WTC11 (cell line): ENCODE data around the gene SUPT4H1. TPM values are rescaled to one million over a fixed set of nuclear protein-coding genes. Genes with fewer than 3 reads are reported as not detected.

Experiments
- ATAC-seq: fragments of 200-7000 bp; cut with Tn5 transposase; 2 replicates; pipeline ENCODE4 v1.10.0; 2021; ENCODE audit warnings: mild to moderate bottlenecking, moderate library complexity
- CTCF ChIA-PET: fragments of 300-600 bp; sonication (Branson Sonifier 250); formaldehyde crosslinking; loops from one replicate; lab custom pipeline; 2021; ENCODE audit warnings: antibody characterized with exemption; lab: Charles Lee
- POLR2A ChIA-PET: fragments of 350-600 bp; sonication (Branson Sonifier 250); formaldehyde crosslinking; loops from one replicate; lab custom pipeline; 2021; ENCODE audit warnings: antibody characterized with exemption; lab: Charles Lee
- DNase-seq: peaks from one replicate; pipeline ENCODE4 v3.0.0; 2021; ENCODE audit warnings: low spot score
- H3K27ac Mint-ChIP-seq: 2 replicates; pipeline ENCODE4 v1.8.0; 2021; ENCODE audit warnings: mixed read lengths
- H3K27me3 Mint-ChIP-seq: 2 replicates; pipeline ENCODE4 v1.8.0; 2021; ENCODE audit warnings: low read depth, mild to moderate bottlenecking, moderate library complexity, mixed read lengths
- H3K36me3 Mint-ChIP-seq: 2 replicates; pipeline ENCODE4 v1.8.0; 2021; ENCODE audit warnings: mixed read lengths
- H3K4me1 Mint-ChIP-seq: 2 replicates; pipeline ENCODE4 v1.8.0; 2022; ENCODE audit warnings: mixed read lengths
- H3K4me3 Mint-ChIP-seq: 2 replicates; pipeline ENCODE4 v1.8.0; 2021; ENCODE audit warnings: mild to moderate bottlenecking, moderate library complexity, mixed read lengths
- H3K9me3 Mint-ChIP-seq: 2 replicates; pipeline ENCODE4 v1.8.0; 2021; ENCODE audit warnings: mixed read lengths
- ELF4 ChIP-seq: sonication (generic); formaldehyde crosslinking; IDR thresholded peaks from 2 replicates; pipeline ENCODE4 v1.8.1; 2022; ENCODE audit warnings: low read depth, mild to moderate bottlenecking, moderate library complexity, missing genetic modification reagents
- ESRRA ChIP-seq: sonication (generic); formaldehyde crosslinking; IDR thresholded peaks from 2 replicates; pipeline ENCODE4 v1.8.1; 2022; ENCODE audit warnings: mild to moderate bottlenecking, missing genetic modification reagents, borderline replicate concordance
- FOXP1 ChIP-seq: sonication (generic); formaldehyde crosslinking; IDR thresholded peaks from 2 replicates; pipeline ENCODE4 v1.8.0; 2022; ENCODE audit warnings: missing genetic modification reagents, mild to moderate bottlenecking, moderate library complexity, borderline replicate concordance
- JAZF1 ChIP-seq: fragments of 250-450 bp; sonication (Bioruptor Pico); IDR thresholded peaks from 2 replicates; pipeline ENCODE4 v1.9.0; 2021; ENCODE audit warnings: moderate library complexity, mild to moderate bottlenecking, inconsistent platforms
- JUN ChIP-seq: sonication (generic); formaldehyde crosslinking; IDR thresholded peaks from 2 replicates; pipeline ENCODE4 v1.8.0; 2023; ENCODE audit warnings: mild to moderate bottlenecking, missing genetic modification reagents
- MYBL2 ChIP-seq: sonication (generic); formaldehyde crosslinking; IDR thresholded peaks from 2 replicates; pipeline ENCODE4 v1.8.1; 2023; ENCODE audit warnings: mild to moderate bottlenecking, moderate library complexity, missing genetic modification reagents
- NFE2L1 ChIP-seq: sonication (generic); formaldehyde crosslinking; IDR thresholded peaks from 2 replicates; pipeline ENCODE4 v1.8.1; 2023; ENCODE audit warnings: missing genetic modification reagents
- NR3C1 ChIP-seq: sonication (generic); formaldehyde crosslinking; conservative IDR thresholded peaks from 2 replicates; pipeline ENCODE4 v1.8.1; 2023; ENCODE audit warnings: low read depth, mild to moderate bottlenecking, missing genetic modification reagents
- PRRX2 ChIP-seq: fragments of 250-450 bp; sonication (Bioruptor Pico); IDR thresholded peaks from 2 replicates; pipeline ENCODE4 v1.8.0; 2021; ENCODE audit warnings: mild to moderate bottlenecking
- RORB ChIP-seq: fragments of 250-450 bp; sonication (Bioruptor Pico); IDR thresholded peaks from 2 replicates; pipeline ENCODE4 v1.9.0; 2021; ENCODE audit warnings: mild to moderate bottlenecking
- ZNF219 ChIP-seq: sonication (generic); formaldehyde crosslinking; IDR thresholded peaks from 2 replicates; pipeline ENCODE4 v1.8.0; 2023; ENCODE audit warnings: missing genetic modification reagents, mild to moderate bottlenecking, borderline replicate concordance
- total RNA-seq: library from RNA; stranded (reverse); gene quantifications from 3 replicates; pipeline ENCODE4 v1.2.3, GENCODE V29; 2021
- TF ChIP-seq, protein P1 (sequence below): sonication (generic); formaldehyde crosslinking; IDR thresholded peaks from 2 replicates; pipeline ENCODE4 v1.8.1; 2022; ENCODE audit warnings: mild to moderate bottlenecking, moderate library complexity, missing genetic modification reagents
- TF ChIP-seq, protein P2 (sequence below): sonication (generic); formaldehyde crosslinking; IDR thresholded peaks from 2 replicates; pipeline ENCODE4 v1.8.1; 2022; ENCODE audit warnings: low read depth, missing genetic modification reagents, borderline replicate concordance
- TF ChIP-seq, protein P3 (sequence below): sonication (generic); formaldehyde crosslinking; conservative IDR thresholded peaks from 2 replicates; pipeline ENCODE4 v1.8.1; 2022; ENCODE audit warnings: mild to moderate bottlenecking, missing genetic modification reagents
- TF ChIP-seq, protein P4 (sequence below): fragments of 250-450 bp; sonication (Bioruptor Pico); IDR thresholded peaks from 2 replicates; pipeline ENCODE4 v1.8.0; 2021; ENCODE audit warnings: mild to moderate bottlenecking
- TF ChIP-seq, protein P5 (sequence below): sonication (generic); formaldehyde crosslinking; IDR thresholded peaks from 2 replicates; pipeline ENCODE4 v1.8.1; 2023; ENCODE audit warnings: mild to moderate bottlenecking, missing genetic modification reagents
- TF ChIP-seq, protein P6 (sequence below): sonication (generic); formaldehyde crosslinking; IDR thresholded peaks from 2 replicates; pipeline ENCODE4 v1.8.1; 2023; ENCODE audit warnings: mild to moderate bottlenecking, missing genetic modification reagents, borderline replicate concordance
- TF ChIP-seq, protein P7 (sequence below): sonication (generic); formaldehyde crosslinking; IDR thresholded peaks from 2 replicates; pipeline ENCODE4 v1.8.0; 2022; ENCODE audit warnings: missing genetic modification reagents
- TF ChIP-seq, protein P8 (sequence below): fragments of 250-450 bp; sonication (Bioruptor Pico); IDR thresholded peaks from 2 replicates; pipeline ENCODE4 v2.1.2; 2022; ENCODE audit warnings: mild to moderate bottlenecking, moderate library complexity

SUPT4H1 gene
- total RNA-seq, 1 experiment from 2014 or later = 85.5 TPM

DNA sequence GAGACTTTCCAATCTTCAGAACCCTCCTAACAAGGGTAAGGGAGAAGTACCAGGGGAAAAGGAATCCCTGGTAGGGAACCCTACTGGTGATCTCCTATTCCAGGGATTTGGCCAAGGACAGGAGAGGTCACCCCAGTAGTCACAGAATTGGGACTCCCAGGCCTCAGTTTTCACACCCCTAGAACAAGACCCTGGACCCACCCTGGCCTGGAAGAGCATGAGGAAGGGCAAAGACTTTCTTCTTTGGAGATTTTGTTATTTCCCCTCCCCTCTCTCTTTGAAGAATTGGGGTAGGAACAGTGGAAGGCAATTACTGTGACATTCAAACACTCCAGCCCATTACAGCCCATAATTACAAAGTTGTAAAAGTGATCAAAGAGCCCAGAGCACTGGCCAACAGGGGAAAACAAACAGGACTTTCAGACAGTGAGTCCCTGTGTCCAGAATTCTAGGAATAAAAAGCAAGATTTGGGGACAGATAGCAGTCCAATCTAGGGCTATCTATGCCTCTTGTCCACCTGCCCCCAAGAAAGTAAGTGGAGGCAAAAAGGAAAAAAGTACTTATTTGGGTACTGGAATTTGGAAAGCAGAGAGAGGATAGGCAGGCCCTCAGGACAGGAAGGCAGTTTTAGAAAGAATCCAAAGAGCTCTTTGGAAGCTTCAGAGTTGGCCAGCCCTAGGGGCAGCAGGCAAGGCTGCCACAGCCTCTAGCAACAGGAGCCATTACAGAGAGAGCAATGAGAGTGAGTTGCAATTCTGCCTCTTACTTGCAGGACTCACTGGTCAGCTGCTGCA lies 13.4 kb upstream of the SUPT4H1 start:
- 0 out of 2 replicates have a peak, but pooled peaks cover 3% of the 10 kb centered on the region for H3K27me3 Mint-ChIP-seq
- no peaks in the 10 kb centered on the region for H3K9me3 Mint-ChIP-seq
- no peak overlapping the region for H3K4me3 Mint-ChIP-seq
- H3K27ac Mint-ChIP-seq = no peak overlapping the region
- ChIA-PET POLR2A (no interaction called here), CTCF (interaction anchor here (1.2 to 1.7 kb wide), 4 partner anchors 13 to 165 kb away, joined by 3 to 7 read pairs (median 4); partner anchors contain the start of genes RNF43 and SUPT4H1)
- no peak for ATAC-seq
- TF ChIP-seq, protein P1, sequence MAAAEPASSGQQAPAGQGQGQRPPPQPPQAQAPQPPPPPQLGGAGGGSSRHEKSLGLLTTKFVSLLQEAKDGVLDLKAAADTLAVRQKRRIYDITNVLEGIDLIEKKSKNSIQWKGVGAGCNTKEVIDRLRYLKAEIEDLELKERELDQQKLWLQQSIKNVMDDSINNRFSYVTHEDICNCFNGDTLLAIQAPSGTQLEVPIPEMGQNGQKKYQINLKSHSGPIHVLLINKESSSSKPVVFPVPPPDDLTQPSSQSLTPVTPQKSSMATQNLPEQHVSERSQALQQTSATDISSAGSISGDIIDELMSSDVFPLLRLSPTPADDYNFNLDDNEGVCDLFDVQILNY = no peak
- TF ChIP-seq, protein P2, sequence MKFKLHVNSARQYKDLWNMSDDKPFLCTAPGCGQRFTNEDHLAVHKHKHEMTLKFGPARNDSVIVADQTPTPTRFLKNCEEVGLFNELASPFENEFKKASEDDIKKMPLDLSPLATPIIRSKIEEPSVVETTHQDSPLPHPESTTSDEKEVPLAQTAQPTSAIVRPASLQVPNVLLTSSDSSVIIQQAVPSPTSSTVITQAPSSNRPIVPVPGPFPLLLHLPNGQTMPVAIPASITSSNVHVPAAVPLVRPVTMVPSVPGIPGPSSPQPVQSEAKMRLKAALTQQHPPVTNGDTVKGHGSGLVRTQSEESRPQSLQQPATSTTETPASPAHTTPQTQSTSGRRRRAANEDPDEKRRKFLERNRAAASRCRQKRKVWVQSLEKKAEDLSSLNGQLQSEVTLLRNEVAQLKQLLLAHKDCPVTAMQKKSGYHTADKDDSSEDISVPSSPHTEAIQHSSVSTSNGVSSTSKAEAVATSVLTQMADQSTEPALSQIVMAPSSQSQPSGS (CRISPR knock-in tag) = no peak
- no peak for TF ChIP-seq FOXP1
- TF ChIP-seq, protein P3, sequence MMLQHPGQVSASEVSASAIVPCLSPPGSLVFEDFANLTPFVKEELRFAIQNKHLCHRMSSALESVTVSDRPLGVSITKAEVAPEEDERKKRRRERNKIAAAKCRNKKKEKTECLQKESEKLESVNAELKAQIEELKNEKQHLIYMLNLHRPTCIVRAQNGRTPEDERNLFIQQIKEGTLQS (CRISPR knock-in tag) = no peak
- TF ChIP-seq JAZF1 (CRISPR knock-in tag) = no peak
- TF ChIP-seq, protein P4, sequence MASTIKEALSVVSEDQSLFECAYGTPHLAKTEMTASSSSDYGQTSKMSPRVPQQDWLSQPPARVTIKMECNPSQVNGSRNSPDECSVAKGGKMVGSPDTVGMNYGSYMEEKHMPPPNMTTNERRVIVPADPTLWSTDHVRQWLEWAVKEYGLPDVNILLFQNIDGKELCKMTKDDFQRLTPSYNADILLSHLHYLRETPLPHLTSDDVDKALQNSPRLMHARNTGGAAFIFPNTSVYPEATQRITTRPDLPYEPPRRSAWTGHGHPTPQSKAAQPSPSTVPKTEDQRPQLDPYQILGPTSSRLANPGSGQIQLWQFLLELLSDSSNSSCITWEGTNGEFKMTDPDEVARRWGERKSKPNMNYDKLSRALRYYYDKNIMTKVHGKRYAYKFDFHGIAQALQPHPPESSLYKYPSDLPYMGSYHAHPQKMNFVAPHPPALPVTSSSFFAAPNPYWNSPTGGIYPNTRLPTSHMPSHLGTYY = no peak
- TF ChIP-seq ELF4 (CRISPR knock-in tag) = no peak
- TF ChIP-seq, protein P5, sequence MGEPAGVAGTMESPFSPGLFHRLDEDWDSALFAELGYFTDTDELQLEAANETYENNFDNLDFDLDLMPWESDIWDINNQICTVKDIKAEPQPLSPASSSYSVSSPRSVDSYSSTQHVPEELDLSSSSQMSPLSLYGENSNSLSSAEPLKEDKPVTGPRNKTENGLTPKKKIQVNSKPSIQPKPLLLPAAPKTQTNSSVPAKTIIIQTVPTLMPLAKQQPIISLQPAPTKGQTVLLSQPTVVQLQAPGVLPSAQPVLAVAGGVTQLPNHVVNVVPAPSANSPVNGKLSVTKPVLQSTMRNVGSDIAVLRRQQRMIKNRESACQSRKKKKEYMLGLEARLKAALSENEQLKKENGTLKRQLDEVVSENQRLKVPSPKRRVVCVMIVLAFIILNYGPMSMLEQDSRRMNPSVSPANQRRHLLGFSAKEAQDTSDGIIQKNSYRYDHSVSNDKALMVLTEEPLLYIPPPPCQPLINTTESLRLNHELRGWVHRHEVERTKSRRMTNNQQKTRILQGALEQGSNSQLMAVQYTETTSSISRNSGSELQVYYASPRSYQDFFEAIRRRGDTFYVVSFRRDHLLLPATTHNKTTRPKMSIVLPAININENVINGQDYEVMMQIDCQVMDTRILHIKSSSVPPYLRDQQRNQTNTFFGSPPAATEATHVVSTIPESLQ = no peak
- no peak for TF ChIP-seq PRRX2 (CRISPR knock-in tag)
- TF ChIP-seq RORB = no peak
- TF ChIP-seq MYBL2 (CRISPR knock-in tag) = no peak
- TF ChIP-seq ESRRA (CRISPR knock-in tag) = no peak
- TF ChIP-seq, protein P6, sequence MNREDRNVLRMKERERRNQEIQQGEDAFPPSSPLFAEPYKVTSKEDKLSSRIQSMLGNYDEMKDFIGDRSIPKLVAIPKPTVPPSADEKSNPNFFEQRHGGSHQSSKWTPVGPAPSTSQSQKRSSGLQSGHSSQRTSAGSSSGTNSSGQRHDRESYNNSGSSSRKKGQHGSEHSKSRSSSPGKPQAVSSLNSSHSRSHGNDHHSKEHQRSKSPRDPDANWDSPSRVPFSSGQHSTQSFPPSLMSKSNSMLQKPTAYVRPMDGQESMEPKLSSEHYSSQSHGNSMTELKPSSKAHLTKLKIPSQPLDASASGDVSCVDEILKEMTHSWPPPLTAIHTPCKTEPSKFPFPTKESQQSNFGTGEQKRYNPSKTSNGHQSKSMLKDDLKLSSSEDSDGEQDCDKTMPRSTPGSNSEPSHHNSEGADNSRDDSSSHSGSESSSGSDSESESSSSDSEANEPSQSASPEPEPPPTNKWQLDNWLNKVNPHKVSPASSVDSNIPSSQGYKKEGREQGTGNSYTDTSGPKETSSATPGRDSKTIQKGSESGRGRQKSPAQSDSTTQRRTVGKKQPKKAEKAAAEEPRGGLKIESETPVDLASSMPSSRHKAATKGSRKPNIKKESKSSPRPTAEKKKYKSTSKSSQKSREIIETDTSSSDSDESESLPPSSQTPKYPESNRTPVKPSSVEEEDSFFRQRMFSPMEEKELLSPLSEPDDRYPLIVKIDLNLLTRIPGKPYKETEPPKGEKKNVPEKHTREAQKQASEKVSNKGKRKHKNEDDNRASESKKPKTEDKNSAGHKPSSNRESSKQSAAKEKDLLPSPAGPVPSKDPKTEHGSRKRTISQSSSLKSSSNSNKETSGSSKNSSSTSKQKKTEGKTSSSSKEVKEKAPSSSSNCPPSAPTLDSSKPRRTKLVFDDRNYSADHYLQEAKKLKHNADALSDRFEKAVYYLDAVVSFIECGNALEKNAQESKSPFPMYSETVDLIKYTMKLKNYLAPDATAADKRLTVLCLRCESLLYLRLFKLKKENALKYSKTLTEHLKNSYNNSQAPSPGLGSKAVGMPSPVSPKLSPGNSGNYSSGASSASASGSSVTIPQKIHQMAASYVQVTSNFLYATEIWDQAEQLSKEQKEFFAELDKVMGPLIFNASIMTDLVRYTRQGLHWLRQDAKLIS = no peak
- TF ChIP-seq JUN = no peak
- no peak for TF ChIP-seq ZNF219 (CRISPR knock-in tag)
- TF ChIP-seq NFE2L1 = no peak
- TF ChIP-seq, protein P7, sequence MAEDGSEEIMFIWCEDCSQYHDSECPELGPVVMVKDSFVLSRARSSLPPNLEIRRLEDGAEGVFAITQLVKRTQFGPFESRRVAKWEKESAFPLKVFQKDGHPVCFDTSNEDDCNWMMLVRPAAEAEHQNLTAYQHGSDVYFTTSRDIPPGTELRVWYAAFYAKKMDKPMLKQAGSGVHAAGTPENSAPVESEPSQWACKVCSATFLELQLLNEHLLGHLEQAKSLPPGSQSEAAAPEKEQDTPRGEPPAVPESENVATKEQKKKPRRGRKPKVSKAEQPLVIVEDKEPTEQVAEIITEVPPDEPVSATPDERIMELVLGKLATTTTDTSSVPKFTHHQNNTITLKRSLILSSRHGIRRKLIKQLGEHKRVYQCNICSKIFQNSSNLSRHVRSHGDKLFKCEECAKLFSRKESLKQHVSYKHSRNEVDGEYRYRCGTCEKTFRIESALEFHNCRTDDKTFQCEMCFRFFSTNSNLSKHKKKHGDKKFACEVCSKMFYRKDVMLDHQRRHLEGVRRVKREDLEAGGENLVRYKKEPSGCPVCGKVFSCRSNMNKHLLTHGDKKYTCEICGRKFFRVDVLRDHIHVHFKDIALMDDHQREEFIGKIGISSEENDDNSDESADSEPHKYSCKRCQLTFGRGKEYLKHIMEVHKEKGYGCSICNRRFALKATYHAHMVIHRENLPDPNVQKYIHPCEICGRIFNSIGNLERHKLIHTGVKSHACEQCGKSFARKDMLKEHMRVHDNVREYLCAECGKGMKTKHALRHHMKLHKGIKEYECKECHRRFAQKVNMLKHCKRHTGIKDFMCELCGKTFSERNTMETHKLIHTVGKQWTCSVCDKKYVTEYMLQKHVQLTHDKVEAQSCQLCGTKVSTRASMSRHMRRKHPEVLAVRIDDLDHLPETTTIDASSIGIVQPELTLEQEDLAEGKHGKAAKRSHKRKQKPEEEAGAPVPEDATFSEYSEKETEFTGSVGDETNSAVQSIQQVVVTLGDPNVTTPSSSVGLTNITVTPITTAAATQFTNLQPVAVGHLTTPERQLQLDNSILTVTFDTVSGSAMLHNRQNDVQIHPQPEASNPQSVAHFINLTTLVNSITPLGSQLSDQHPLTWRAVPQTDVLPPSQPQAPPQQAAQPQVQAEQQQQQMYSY (CRISPR knock-in tag) = no peak
- TF ChIP-seq, protein P8, sequence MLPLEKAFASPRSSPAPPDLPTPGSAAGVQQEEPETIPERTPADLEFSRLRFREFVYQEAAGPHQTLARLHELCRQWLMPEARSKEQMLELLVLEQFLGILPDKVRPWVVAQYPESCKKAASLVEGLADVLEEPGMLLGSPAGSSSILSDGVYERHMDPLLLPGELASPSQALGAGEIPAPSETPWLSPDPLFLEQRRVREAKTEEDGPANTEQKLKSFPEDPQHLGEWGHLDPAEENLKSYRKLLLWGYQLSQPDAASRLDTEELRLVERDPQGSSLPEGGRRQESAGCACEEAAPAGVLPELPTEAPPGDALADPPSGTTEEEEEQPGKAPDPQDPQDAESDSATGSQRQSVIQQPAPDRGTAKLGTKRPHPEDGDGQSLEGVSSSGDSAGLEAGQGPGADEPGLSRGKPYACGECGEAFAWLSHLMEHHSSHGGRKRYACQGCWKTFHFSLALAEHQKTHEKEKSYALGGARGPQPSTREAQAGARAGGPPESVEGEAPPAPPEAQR (CRISPR knock-in tag) = no peak
- TF ChIP-seq NR3C1 (CRISPR knock-in tag) = no peak
- DNase-seq = no peak
- H3K36me3 Mint-ChIP-seq = no peaks in the 10 kb centered on the region
- peaks cover 11% of the 10 kb centered on the region for H3K4me1 Mint-ChIP-seq
